Colonic mucosa (tissue), 4 donors: ENCODE results near the gene HAGH. TPM values are rescaled to one million over a fixed set of nuclear protein-coding genes. Genes with fewer than 3 reads are reported as not detected.
A peak's percentile ranks its signal among the peaks of the same experiment; 100 is the strongest.

Experiments used
- DNase-seq: peaks from one replicate; pipeline ENCODE4 v3.0.0-alpha.2; 2020
- H3K27ac ChIP-seq: fragments of 200-600 bp; one replicate; pipeline ENCODE4 v1.8.0; 2021
- H3K27me3 ChIP-seq: fragments of 200-600 bp; one replicate; pipeline ENCODE4 v1.8.0; 2021
- H3K36me3 ChIP-seq: fragments of 200-600 bp; one replicate; pipeline ENCODE4 v1.8.0; 2021
- H3K4me1 ChIP-seq: fragments of 200-600 bp; one replicate; pipeline ENCODE4 v1.8.0; 2021; ENCODE audit warnings: mild to moderate bottlenecking
- H3K4me3 ChIP-seq: fragments of 200-600 bp; one replicate; pipeline ENCODE4 v1.8.0; 2021
- H3K9ac ChIP-seq, 2 donors: one replicate each; pipeline ENCODE4 v1.7.0; 2013; ENCODE audit warnings: control low read depth in 2 of 2, low read depth in 2 of 2, low read length in 2 of 2
- H3K9me3 ChIP-seq: fragments of 200-600 bp; one replicate; pipeline ENCODE4 v1.8.0; 2021
- CTCF ChIP-seq: fragments of 200-600 bp; IDR thresholded peaks from one replicate; pipeline ENCODE4 v1.8.0; 2022; ENCODE audit warnings: antibody characterized with exemption, mild to moderate bottlenecking
- intact Hi-C: fragments of 100-400 bp; cut with DNase I; formaldehyde crosslinking; loops from one replicate; pipeline ENCODE4 v1.14.1; 2022
- total RNA-seq, 2 donors: library from RNA; stranded (reverse); fragmentation: NEBNext Ultra II Directional in 1 of 2; extraction: Animal tissue kit (Norgen Biotek cat#: 25700) in 1 of 2; gene quantifications; one replicate each; pipeline ENCODE4 v1.2.1, GENCODE V29; 2021
- donor health status: healthy.
- donor health status: DM: no; HTN: no; CAD: no.
- donor health status: DM: no; HTN: no; CAD: no.

HAGH gene
- total RNA-seq, 2 donors from 2014 or later, result 61.9 to 64.7 TPM

DNA sequence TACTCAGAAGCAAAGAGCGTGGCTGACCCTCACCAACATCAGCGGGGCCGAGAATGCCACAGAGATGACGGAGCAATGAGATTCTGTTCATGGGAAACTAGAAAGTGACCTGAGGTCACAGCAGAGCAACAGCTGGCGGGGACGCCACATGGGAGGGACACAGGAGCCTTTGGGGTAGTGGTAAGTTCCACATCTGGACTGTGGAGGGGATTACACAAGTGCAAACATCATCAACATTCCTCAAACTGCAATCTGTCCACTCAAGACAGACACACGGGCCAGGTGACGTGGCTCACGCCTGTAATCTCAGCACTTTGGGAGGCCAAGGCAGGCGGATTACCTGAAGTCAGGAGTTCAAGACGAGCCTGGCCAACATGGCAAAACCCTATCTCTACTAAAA lies 11.2 kb downstream of the HAGH start:
- Histone ChIP-seq H3K9ac (no peak overlapping the region), H3K9me3 (no peaks in the 10 kb centered on the region), H3K27ac (no peak overlapping the region), H3K36me3 (peaks cover 6% of the 10 kb centered on the region), H3K4me1 (no peaks in the 10 kb centered on the region), H3K27me3 (no peaks in the 10 kb centered on the region), H3K4me3 (no peak overlapping the region)
- no peak for DNase-seq
- no peak for TF ChIP-seq CTCF
- intact Hi-C loops, result no loop called here

- H3K27me3 ChIP-seq, result no peaks in the 10 kb centered on the region
- H3K4me3 ChIP-seq, result no peak overlapping the region
- peak; percentile 45 for TF ChIP-seq CTCF
- intact Hi-C loops, result no loop called here
- H3K9ac ChIP-seq, result no peak overlapping the region
- no peaks in the 10 kb centered on the region for H3K9me3 ChIP-seq
- no peak overlapping the region for H3K27ac ChIP-seq
- no peaks in the 10 kb centered on the region for H3K4me1 ChIP-seq
- no peaks in the 10 kb centered on the region for H3K36me3 ChIP-seq
- DNase-seq, result peak; percentile 76
Observed at GRCh38 chr16:1812732-1813163, 13.9 kb downstream of the HAGH start.

DNA sequence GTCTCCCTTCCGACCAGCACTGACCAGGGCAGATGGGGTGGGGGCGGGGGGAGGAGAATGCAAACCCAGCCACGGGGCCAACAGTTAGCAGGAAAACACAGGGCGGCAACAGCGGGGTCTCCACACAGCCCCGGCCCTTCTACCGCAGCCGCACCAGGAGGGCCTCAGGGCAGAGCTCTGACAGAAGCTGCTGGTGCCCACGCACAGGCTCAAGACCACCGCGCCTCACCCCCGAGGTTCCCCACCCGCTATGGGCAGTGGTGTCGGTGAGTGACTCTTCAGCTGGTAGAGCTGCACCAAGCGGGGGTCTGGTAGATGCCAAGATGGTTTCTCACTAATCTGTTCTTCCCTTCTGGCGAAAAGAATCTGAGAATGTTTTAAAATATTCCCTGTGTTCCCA lies 16.1 kb downstream of the HAGH start:
- Histone ChIP-seq H3K4me1 (no peaks in the 10 kb centered on the region), H3K36me3 (no peaks in the 10 kb centered on the region), H3K9me3 (no peaks in the 10 kb centered on the region), H3K4me3 (no peak overlapping the region), H3K27me3 (no peaks in the 10 kb centered on the region), H3K9ac (no peak overlapping the region), H3K27ac (no peak overlapping the region)
- no peak for DNase-seq
- intact Hi-C loops, result no loop called here
- TF ChIP-seq CTCF, result no peak

DNA sequence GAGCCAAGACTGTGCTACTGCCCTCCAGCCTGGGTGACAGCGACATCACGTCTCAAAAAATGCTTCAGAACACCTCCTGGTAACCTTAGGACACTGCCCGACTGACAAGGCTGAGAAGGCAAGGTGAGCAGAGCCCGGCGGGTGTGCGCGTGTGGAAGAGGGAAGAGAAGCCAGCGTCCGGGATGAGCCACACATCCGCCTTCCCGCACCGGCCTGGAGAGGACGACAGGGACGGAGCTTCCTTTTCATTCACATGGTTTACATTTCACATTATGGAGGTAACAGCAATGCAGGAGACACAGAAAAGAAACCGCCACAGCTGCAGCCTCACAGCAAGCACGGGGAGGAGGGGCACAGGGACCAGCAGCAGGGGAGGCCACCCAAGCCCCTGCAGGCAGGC lies 16.5 kb downstream of the HAGH start:
- H3K27me3 ChIP-seq, result no peaks in the 10 kb centered on the region
- no peaks in the 10 kb centered on the region for H3K9me3 ChIP-seq
- DNase-seq, result no peak
- H3K4me1 ChIP-seq, result no peaks in the 10 kb centered on the region
- H3K9ac ChIP-seq, result no peak overlapping the region
- intact Hi-C loops, result no loop called here
- H3K4me3 ChIP-seq, result no peak overlapping the region
- H3K27ac ChIP-seq, result no peak overlapping the region
- H3K36me3 ChIP-seq, result no peaks in the 10 kb centered on the region
- no peak for TF ChIP-seq CTCF

- H3K36me3 ChIP-seq, result no peaks in the 10 kb centered on the region
- no peak overlapping the region for H3K4me3 ChIP-seq
- H3K27me3 ChIP-seq, result no peaks in the 10 kb centered on the region
- no peaks in the 10 kb centered on the region for H3K4me1 ChIP-seq
- intact Hi-C loops, result loop anchor here (10.0 kb wide), 1 partner anchor 55 kb away; no protein-coding TSS in a partner anchor
- no peak overlapping the region for H3K9ac ChIP-seq
- no peak overlapping the region for H3K27ac ChIP-seq
- H3K9me3 ChIP-seq, result no peaks in the 10 kb centered on the region
- no peak for TF ChIP-seq CTCF
- DNase-seq, result peak; percentile 40
Observed at GRCh38 chr16:1809281-1809801, 17.3 kb downstream of the HAGH start.
